K562 (cell line): ENCODE results near the gene OPN5. TPM values are rescaled to one million over a fixed set of nuclear protein-coding genes. Genes with fewer than 3 reads are reported as not detected.

Experiments
- BRD9 ChIP-seq: fragments of 450-650 bp; IDR thresholded peaks from 2 replicates; pipeline ENCODE4 v1.6.1; 2018; ENCODE audit warnings: low read depth; ENCODE audit not compliant: partially characterized antibody
- CREB3L1 ChIP-seq: fragments of 450-650 bp; IDR thresholded peaks from 2 replicates; pipeline ENCODE4 v1.6.1; 2014; ENCODE audit warnings: low read depth, mild to moderate bottlenecking, moderate library complexity, borderline replicate concordance
- ESRRB ChIP-seq: fragments of 250-450 bp; sonication (Bioruptor Pico); IDR thresholded peaks from 2 replicates; pipeline ENCODE4 v1.5.0; 2020; ENCODE audit warnings: mild to moderate bottlenecking, moderate library complexity, borderline replicate concordance
- GABPB1 ChIP-seq: sonication (generic); formaldehyde crosslinking; IDR thresholded peaks from 2 replicates; pipeline ENCODE4 v1.8.0; 2022; ENCODE audit warnings: mild to moderate bottlenecking, missing genetic modification reagents
- HCFC1 ChIP-seq: IDR thresholded peaks from 2 replicates; pipeline ENCODE4 v1.6.1; 2012; ENCODE audit warnings: low read depth, low read length, improper control_type of control experiment
- NR0B1 ChIP-seq: fragments of 450-650 bp; IDR thresholded peaks from one replicate; pipeline ENCODE4 v1.6.1; 2018; ENCODE audit warnings: mild to moderate bottlenecking, moderate library complexity; ENCODE audit not compliant: partially characterized antibody
- PHF8 ChIP-seq: fragments of 200-600 bp; sonication (generic); IDR thresholded peaks from 2 replicates; pipeline ENCODE4 v1.6.1; 2012; ENCODE audit warnings: mixed run types, mild to moderate bottlenecking, inconsistent platforms, low read length, moderate library complexity, borderline replicate concordance
- SMAD2 ChIP-seq: fragments of 150-350 bp; IDR thresholded peaks from 2 replicates; pipeline ENCODE4 v1.6.1; 2014; ENCODE audit warnings: low read depth, mild to moderate bottlenecking, low read length
- TFAM ChIP-seq: fragments of 250-450 bp; sonication (Bioruptor Pico); conservative IDR thresholded peaks from 2 replicates; pipeline ENCODE4 v1.5.0; 2021; ENCODE audit warnings: mild to moderate bottlenecking, moderate library complexity
- ZNF551 ChIP-seq: fragments of 250-450 bp; sonication (Bioruptor Pico); IDR thresholded peaks from 2 replicates; pipeline ENCODE4 v1.5.0; 2021; ENCODE audit warnings: mild to moderate bottlenecking, moderate library complexity
- polyA plus RNA-seq, 8 experiments: library from polyadenylated mRNA; depleted of rRNA in 4 of 8; stranded (reverse) in 5 of 8; unstranded in 3 of 8; fragments of >200 nt; fragmentation: Nextera tagmentation in 2 of 8; fragmentation: Illumina TruSeq in 1 of 8; extraction: Ambion mirVana in 2 of 8; extraction: Trizol in 1 of 8; gene quantifications; 2 replicates each; pipeline versions ENCODE4 v1.2.1 to v1.2.3, GENCODE V29; 2011 to 2014; ENCODE audit warnings: inconsistent platforms in 1 of 8, missing spikeins in 1 of 8
- total RNA-seq, 7 experiments: library from RNA; depleted of rRNA in 6 of 7; stranded (reverse); fragments of >200 nt in 6 of 7; fragmentation: Illumina TruSeq in 2 of 7; extraction: Trizol in 2 of 7; gene quantifications; 2 replicates each; pipeline versions ENCODE4 v1.2.1 to v1.2.3, GENCODE V29; 2011 to 2021; ENCODE audit warnings: low replicate concordance in 1 of 7
- TF ChIP-seq, protein P1 (sequence below): fragments of 450-650 bp; formaldehyde crosslinking; IDR thresholded peaks from 2 replicates; pipeline ENCODE4 v1.4.0; 2022; ENCODE audit warnings: missing genetic modification characterization
- TF ChIP-seq, protein P2 (sequence below): fragments of 450-650 bp; formaldehyde crosslinking; IDR thresholded peaks from 2 replicates; pipeline ENCODE4 v1.4.0; 2020; ENCODE audit warnings: mild to moderate bottlenecking, moderate library complexity
- TF ChIP-seq, protein P3 (sequence below): fragments of 200-800 bp; sonication (Bioruptor generic); IDR thresholded peaks from 2 replicates; pipeline ENCODE4 v1.6.1; 2017; ENCODE audit warnings: missing genetic modification characterization, missing compliant biosample characterization

The OPN5 gene
- total and polyA plus RNA-seq, 9 of the 15 experiments (the other 6 are each of a cell fraction or from before 2014, with no cell fraction given) = not detected

GRCh38 chr6:47781732-47782131, at the start of gene OPN5 (continued):
- TF ChIP-seq, protein P1, sequence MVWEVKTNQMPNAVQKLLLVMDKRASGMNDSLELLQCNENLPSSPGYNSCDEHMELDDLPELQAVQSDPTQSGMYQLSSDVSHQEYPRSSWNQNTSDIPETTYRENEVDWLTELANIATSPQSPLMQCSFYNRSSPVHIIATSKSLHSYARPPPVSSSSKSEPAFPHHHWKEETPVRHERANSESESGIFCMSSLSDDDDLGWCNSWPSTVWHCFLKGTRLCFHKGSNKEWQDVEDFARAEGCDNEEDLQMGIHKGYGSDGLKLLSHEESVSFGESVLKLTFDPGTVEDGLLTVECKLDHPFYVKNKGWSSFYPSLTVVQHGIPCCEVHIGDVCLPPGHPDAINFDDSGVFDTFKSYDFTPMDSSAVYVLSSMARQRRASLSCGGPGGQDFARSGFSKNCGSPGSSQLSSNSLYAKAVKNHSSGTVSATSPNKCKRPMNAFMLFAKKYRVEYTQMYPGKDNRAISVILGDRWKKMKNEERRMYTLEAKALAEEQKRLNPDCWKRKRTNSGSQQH (CRISPR knock-in tag) = no peak
- TF ChIP-seq NR0B1 = no peak
- no peak for TF ChIP-seq HCFC1
- no peak for TF ChIP-seq CREB3L1
- TF ChIP-seq, protein P2, sequence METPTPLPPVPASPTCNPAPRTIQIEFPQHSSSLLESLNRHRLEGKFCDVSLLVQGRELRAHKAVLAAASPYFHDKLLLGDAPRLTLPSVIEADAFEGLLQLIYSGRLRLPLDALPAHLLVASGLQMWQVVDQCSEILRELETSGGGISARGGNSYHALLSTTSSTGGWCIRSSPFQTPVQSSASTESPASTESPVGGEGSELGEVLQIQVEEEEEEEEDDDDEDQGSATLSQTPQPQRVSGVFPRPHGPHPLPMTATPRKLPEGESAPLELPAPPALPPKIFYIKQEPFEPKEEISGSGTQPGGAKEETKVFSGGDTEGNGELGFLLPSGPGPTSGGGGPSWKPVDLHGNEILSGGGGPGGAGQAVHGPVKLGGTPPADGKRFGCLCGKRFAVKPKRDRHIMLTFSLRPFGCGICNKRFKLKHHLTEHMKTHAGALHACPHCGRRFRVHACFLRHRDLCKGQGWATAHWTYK = no peak
- TF ChIP-seq, protein P3, sequence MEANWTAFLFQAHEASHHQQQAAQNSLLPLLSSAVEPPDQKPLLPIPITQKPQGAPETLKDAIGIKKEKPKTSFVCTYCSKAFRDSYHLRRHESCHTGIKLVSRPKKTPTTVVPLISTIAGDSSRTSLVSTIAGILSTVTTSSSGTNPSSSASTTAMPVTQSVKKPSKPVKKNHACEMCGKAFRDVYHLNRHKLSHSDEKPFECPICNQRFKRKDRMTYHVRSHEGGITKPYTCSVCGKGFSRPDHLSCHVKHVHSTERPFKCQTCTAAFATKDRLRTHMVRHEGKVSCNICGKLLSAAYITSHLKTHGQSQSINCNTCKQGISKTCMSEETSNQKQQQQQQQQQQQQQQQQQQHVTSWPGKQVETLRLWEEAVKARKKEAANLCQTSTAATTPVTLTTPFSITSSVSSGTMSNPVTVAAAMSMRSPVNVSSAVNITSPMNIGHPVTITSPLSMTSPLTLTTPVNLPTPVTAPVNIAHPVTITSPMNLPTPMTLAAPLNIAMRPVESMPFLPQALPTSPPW (CRISPR knock-in tag) = no peak
- no peak for TF ChIP-seq ZNF551 (CRISPR knock-in tag)
- TF ChIP-seq GABPB1 (CRISPR knock-in tag) = no peak
- TF ChIP-seq PHF8 = no peak
- no peak for TF ChIP-seq ESRRB (CRISPR knock-in tag)
- TF ChIP-seq SMAD2 = no peak
- TF ChIP-seq TFAM (CRISPR knock-in tag) = no peak
- TF ChIP-seq BRD9 = no peak
